Activated CD8-positive, alpha-beta memory T cell treated with anti-CD3 and anti-CD28 coated beads, Interleukin-2, amount 10 ng/mL, durations not matched to agents 7 days and 5 days (primary cell): ENCODE data around the gene IRF5. TPM values are rescaled to one million over a fixed set of nuclear protein-coding genes. Genes with fewer than 3 reads are reported as not detected.

ENCODE experiments used
- ATAC-seq: fragments of 150-1000 bp; cut with Tn5 transposase; one replicate; pipeline ENCODE4 v1.10.0; 2021; ENCODE audit warnings: moderate library complexity
- CTCF ChIA-PET: fragments of 350-600 bp; sonication (Branson Sonifier 250); formaldehyde crosslinking; loops from one replicate; lab custom pipeline; 2021; ENCODE audit warnings: antibody characterized with exemption; lab: Charles Lee
- DNase-seq: peaks from one replicate; pipeline ENCODE4 v3.0.0-alpha.2; 2020
- H3K27ac Mint-ChIP-seq: one replicate; pipeline ENCODE4 v1.8.0; 2021; ENCODE audit warnings: mild to moderate bottlenecking, mixed read lengths
- H3K27me3 Mint-ChIP-seq: one replicate; pipeline ENCODE4 v1.8.0; 2021; ENCODE audit warnings: mixed read lengths
- H3K36me3 Mint-ChIP-seq: one replicate; pipeline ENCODE4 v1.8.0; 2021; ENCODE audit warnings: mild to moderate bottlenecking, mixed read lengths
- H3K4me1 Mint-ChIP-seq: one replicate; pipeline ENCODE4 v1.8.0; 2021; ENCODE audit warnings: mixed read lengths
- H3K4me3 Mint-ChIP-seq: one replicate; pipeline ENCODE4 v1.8.0; 2021; ENCODE audit warnings: mild to moderate bottlenecking, moderate library complexity, mixed read lengths
- H3K9me3 Mint-ChIP-seq: one replicate; pipeline ENCODE4 v1.8.0; 2022; ENCODE audit warnings: low read depth, mixed read lengths
- total RNA-seq, 2 experiments: library from RNA; stranded (reverse); gene quantifications; one replicate each; pipeline ENCODE4 v1.2.3, GENCODE V29; 2021

IRF5 gene
- total RNA-seq, 2 experiments from 2014 or later: 16.5 to 17.7 TPM

DNA sequence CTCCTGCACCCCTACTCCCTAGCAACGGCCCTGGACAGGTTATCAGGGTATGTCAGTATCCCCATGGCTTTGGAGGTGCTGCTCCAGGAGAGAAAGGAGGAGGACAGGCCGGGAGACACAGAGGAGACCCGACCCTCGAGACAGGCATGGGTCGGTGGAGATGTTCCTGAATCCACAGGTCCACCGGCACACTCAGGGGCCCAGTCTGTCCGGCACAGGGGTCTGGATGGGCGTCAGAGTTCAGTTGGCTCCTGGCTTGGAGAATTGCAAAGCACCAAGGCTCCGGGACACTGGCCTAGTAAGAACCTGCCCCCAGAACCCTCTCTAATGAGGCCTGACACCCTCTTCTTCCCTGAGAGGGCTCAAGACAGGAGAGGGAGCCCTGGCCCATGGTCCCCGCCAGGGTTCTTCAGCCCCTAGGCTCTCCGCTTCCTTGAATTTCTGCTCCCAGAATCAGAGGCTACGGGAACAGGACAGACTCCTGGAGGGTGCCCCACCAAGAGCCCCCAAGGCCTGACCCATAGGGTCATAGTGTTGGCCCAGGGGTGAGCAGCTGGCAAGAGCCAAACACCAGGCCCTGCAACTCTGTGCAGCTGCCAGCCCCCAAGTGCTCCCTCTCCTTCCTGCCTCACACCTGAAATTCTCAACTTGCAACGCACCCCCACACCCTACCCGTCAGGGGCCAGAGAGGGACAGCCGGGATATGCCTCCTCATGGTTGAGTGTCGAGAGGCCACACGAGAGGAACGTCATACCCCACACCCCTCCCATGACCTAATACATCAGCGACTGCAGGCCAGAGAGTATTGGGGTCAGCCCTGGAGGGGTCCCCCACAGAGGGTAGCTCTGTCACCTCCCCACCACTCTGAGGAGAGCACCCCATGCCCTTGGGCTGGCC is 5.5 kb upstream of the IRF5 start:
- no peak for DNase-seq
- Mint-ChIP-seq H3K36me3 (peaks cover 1% of the 10 kb centered on the region), H3K9me3 (no peaks in the 10 kb centered on the region), H3K4me3 (no peak overlapping the region), H3K27ac (peak overlapping the region; percentile 15), H3K27me3 (peaks cover 8% of the 10 kb centered on the region), H3K4me1 (peaks cover 18% of the 10 kb centered on the region)
- CTCF ChIA-PET: interaction anchor here (1.0 to 1.8 kb wide), 4 partner anchors 16 to 159 kb away, joined by 3 to 7 read pairs (median 4); no protein-coding TSS in a partner anchor
- no peak for ATAC-seq

- Mint-ChIP-seq H3K27me3 (peaks cover 11% of the 10 kb centered on the region), H3K4me3 (no peak overlapping the region), H3K36me3 (peaks cover 1% of the 10 kb centered on the region), H3K9me3 (no peaks in the 10 kb centered on the region), H3K4me1 (peaks cover 20% of the 10 kb centered on the region), H3K27ac (peak overlapping the region; percentile 81)
- peak; percentile 9 for ATAC-seq
- CTCF ChIA-PET: interaction anchor here (1.0 to 1.8 kb wide), 7 partner anchors 8 to 480 kb away, joined by 3 to 7 read pairs (median 3); no protein-coding TSS in a partner anchor
- no peak for DNase-seq
Observed at GRCh38 chr7:128932862-128933179, 4.9 kb upstream of the IRF5 start.

DNA sequence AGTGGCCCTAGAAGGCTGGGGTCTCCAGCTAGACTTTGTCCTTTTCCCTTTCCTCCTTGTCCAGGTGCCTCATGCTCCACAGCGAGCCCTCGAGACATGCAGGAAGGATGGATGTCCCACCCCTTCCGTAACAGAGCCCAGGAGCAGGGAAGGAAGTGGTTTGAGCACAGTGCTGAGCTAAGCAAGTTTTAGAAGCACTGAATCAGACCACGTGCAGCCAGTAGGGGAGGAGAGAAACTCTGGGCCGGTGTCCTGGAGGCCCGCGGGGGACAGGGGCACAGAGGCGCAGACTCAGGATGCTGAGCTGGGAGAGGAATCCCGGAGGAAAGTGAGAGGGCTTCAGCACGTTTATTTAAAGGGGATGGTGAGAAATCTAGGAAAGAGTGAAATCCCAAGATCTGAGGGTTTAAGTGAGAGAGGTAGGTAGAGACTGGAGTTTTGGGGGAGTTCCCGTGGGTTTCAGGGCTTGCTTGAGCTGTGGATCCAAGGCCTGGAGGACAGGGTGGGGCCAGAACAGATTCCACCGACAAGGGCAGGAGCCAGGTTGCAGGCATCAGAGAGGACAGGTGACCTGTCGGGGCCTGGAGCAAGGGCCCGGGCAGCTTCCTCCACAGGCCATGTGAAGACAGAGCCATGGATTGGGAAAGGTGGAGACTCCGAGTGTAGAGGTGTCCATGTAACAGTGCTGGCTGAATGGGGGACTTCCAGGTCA is 4.4 kb upstream of the IRF5 start:
- Mint-ChIP-seq H3K27ac (peak overlapping the region; percentile 81), H3K27me3 (peaks cover 12% of the 10 kb centered on the region), H3K4me1 (peaks cover 21% of the 10 kb centered on the region), H3K4me3 (peak overlapping the region; percentile 35), H3K36me3 (peaks cover 1% of the 10 kb centered on the region), H3K9me3 (no peaks in the 10 kb centered on the region)
- CTCF ChIA-PET: interaction anchor here (1.0 to 1.8 kb wide), 7 partner anchors 9 to 480 kb away, joined by 3 to 7 read pairs (median 3); no protein-coding TSS in a partner anchor
- DNase-seq (peak; percentile 78), ATAC-seq (peak; percentile 77)

- Mint-ChIP-seq H3K27ac (no peak overlapping the region), H3K4me3 (no peak overlapping the region), H3K9me3 (no peaks in the 10 kb centered on the region), H3K36me3 (peaks cover 1% of the 10 kb centered on the region), H3K27me3 (peaks cover 15% of the 10 kb centered on the region), H3K4me1 (peaks cover 27% of the 10 kb centered on the region)
- CTCF ChIA-PET: no interaction called here
- no peak for DNase-seq
- no peak for ATAC-seq
Observed at GRCh38 chr7:128934361-128935341, 3.1 kb upstream of the IRF5 start.

GRCh38 chr7:128935342-128935730 is 2.4 kb upstream of the IRF5 start:
- ATAC-seq (no peak), DNase-seq (no peak)
- Mint-ChIP-seq H3K27ac (no peak overlapping the region), H3K36me3 (peaks cover 1% of the 10 kb centered on the region), H3K27me3 (peaks cover 15% of the 10 kb centered on the region), H3K9me3 (no peaks in the 10 kb centered on the region), H3K4me1 (peaks cover 34% of the 10 kb centered on the region), H3K4me3 (no peak overlapping the region)
- CTCF ChIA-PET: no interaction called here

GRCh38 chr7:128936798-128937197 is 929 bp upstream of the IRF5 start:
- no peak for DNase-seq
- Mint-ChIP-seq H3K4me1 (peaks cover 46% of the 10 kb centered on the region), H3K9me3 (no peaks in the 10 kb centered on the region), H3K36me3 (peaks cover 1% of the 10 kb centered on the region), H3K4me3 (peak overlapping the region; percentile 84), H3K27ac (no peak overlapping the region), H3K27me3 (peaks cover 15% of the 10 kb centered on the region)
- CTCF ChIA-PET: interaction anchor here (0.8 kb wide), 1 partner anchor 155 kb away, joined by 4 read pairs; no protein-coding TSS in a partner anchor
- ATAC-seq: no peak

- Mint-ChIP-seq H3K4me1 (peaks cover 46% of the 10 kb centered on the region), H3K9me3 (no peaks in the 10 kb centered on the region), H3K27me3 (peaks cover 15% of the 10 kb centered on the region), H3K4me3 (peak overlapping the region; percentile 84), H3K36me3 (peaks cover 1% of the 10 kb centered on the region), H3K27ac (no peak overlapping the region)
- DNase-seq (no peak), ATAC-seq (no peak)
- CTCF ChIA-PET: interaction anchor here (0.8 to 1.4 kb wide), 3 partner anchors 133 to 154 kb away, joined by 3 to 6 read pairs (median 4); no protein-coding TSS in a partner anchor
Observed at GRCh38 chr7:128937271-128937646, 468 bp upstream of the IRF5 start.

GRCh38 chr7:128938544-128939074 is 882 bp downstream of the IRF5 start:
- no peak for DNase-seq

DNA sequence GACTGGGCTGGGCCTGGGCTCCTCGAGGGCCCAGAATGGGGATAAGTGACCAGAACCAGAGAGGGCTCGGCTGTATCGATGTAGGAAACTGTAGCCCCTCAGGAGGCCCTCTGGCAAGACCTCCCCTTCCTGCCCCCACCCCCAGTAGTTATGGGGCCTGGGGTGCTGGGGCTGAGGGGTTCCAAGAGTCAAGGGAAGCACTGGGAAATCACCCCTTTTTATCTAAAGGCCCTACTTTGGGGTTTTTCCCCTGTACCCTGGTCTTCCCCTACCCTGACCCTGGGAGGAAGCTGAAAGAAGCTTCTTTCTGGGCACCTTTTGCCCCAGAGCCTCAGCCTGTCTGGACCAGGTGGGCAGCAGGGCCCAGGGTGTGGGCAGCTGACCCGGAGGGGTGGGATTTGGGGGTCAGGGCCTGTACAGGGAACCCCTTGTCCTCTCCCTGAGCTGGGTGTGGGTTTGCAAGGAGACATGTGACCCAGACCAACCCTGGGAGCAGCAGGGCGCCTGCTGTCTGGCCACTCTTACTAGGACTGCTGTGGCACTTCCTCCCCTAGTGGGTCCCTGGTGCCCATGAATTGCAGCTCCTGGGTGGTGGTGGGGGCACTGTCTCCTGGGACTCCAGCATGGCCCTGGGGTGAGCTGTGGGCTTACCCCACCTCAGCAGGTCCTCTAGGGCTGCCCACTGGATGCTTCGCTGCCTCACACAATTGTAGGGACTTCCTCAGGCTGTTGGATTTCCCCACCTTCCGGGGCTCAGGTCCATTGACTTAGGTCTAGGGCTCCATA is 1.5 kb downstream of the IRF5 start:
- Mint-ChIP-seq H3K27me3 (peaks cover 15% of the 10 kb centered on the region), H3K4me1 (peaks cover 35% of the 10 kb centered on the region), H3K27ac (peak overlapping the region; percentile 86), H3K4me3 (peak overlapping the region; percentile 84), H3K36me3 (no peaks in the 10 kb centered on the region), H3K9me3 (no peaks in the 10 kb centered on the region)
- ATAC-seq (no peak), DNase-seq (no peak)
- CTCF ChIA-PET: interaction anchor here (0.9 to 1.9 kb wide), 4 partner anchors 17 to 152 kb away, joined by 3 to 7 read pairs (median 4); no protein-coding TSS in a partner anchor

More at GRCh38 chr7:128938544-128939074, 882 bp downstream of the IRF5 start:
- Mint-ChIP-seq H3K27me3 (peaks cover 15% of the 10 kb centered on the region), H3K4me1 (peaks cover 37% of the 10 kb centered on the region), H3K27ac (peak overlapping the region; percentile 67), H3K9me3 (no peaks in the 10 kb centered on the region), H3K4me3 (peak overlapping the region; percentile 84), H3K36me3 (no peaks in the 10 kb centered on the region)
- peak; percentile 9 for ATAC-seq
- CTCF ChIA-PET: interaction anchor here (1.1 to 1.9 kb wide), 4 partner anchors 9 to 153 kb away, joined by 3 to 6 read pairs (median 4); no protein-coding TSS in a partner anchor

GRCh38 chr7:128939861-128940410 is 2.2 kb downstream of the IRF5 start:
- no peaks in the 10 kb centered on the region for H3K36me3 Mint-ChIP-seq
- H3K27ac Mint-ChIP-seq: peak overlapping the region; percentile 86
- CTCF ChIA-PET: interaction anchor here (0.9 to 1.9 kb wide), 4 partner anchors 18 to 151 kb away, joined by 3 to 7 read pairs (median 4); no protein-coding TSS in a partner anchor
- ATAC-seq (no peak), DNase-seq (no peak)
- peak overlapping the region; percentile 84 for H3K4me3 Mint-ChIP-seq
- peaks cover 34% of the 10 kb centered on the region for H3K4me1 Mint-ChIP-seq
- peaks cover 15% of the 10 kb centered on the region for H3K27me3 Mint-ChIP-seq
- H3K9me3 Mint-ChIP-seq: no peaks in the 10 kb centered on the region
